Upper lobe of left lung (tissue), 6 donors: ENCODE measurements around the gene LPGAT1. TPM values are rescaled to one million over a fixed set of nuclear protein-coding genes. Genes with fewer than 3 reads are reported as not detected.

Experiments
- ATAC-seq, 2 donors: fragments of 200-7000 bp; cut with Tn5 transposase; one replicate each; pipeline ENCODE4 v1.9.1; 2022; ENCODE audit warnings: mild to moderate bottlenecking in 2 of 2, moderate library complexity in 2 of 2; ENCODE audit not compliant: low FRiP score in 2 of 2
- DNase-seq, 2 donors: peaks; one replicate each; pipeline ENCODE4 v3.0.0-alpha.2; 2019 to 2020
- H3K27ac ChIP-seq, 4 donors: fragments of 200-600 bp; sonication (generic); one replicate each; pipeline ENCODE4 v1.5.1; 2016 to 2019
- H3K27me3 ChIP-seq, 4 donors: fragments of 200-600 bp; sonication (generic); one replicate each; pipeline ENCODE4 v1.5.1; 2017 to 2019
- H3K36me3 ChIP-seq, 4 donors: fragments of 200-600 bp; sonication (generic); one replicate each; pipeline ENCODE4 v1.5.1; 2016 to 2019
- H3K4me1 ChIP-seq, 4 donors: fragments of 200-600 bp; sonication (generic); one replicate each; pipeline ENCODE4 v1.5.1; 2018 to 2019
- H3K4me3 ChIP-seq, 4 donors: fragments of 200-600 bp; sonication (generic); one replicate each; pipeline ENCODE4 v1.5.1; 2017 to 2019; ENCODE audit warnings: mild to moderate bottlenecking in 2 of 4, moderate library complexity in 1 of 4
- H3K9me3 ChIP-seq, 4 donors: fragments of 200-600 bp; sonication (generic); one replicate each; pipeline ENCODE4 v1.5.1; 2018 to 2019
- EP300 ChIP-seq, 4 donors: sonication (generic); formaldehyde crosslinking; IDR thresholded peaks; one replicate each; pipeline ENCODE4 v1.5.1; 2017; ENCODE audit warnings: antibody characterized with exemption in 4 of 4, control low read depth in 2 of 4
- POLR2A ChIP-seq, 4 donors: fragments of 450-650 bp; IDR thresholded peaks; one replicate each; pipeline ENCODE4 v1.5.1; 2016 to 2017; ENCODE audit warnings: antibody characterized with exemption in 4 of 4, mild to moderate bottlenecking in 2 of 4
- POLR2AphosphoS5 ChIP-seq, 2 donors: sonication (generic); formaldehyde crosslinking; IDR thresholded peaks; one replicate each; pipeline ENCODE4 v1.5.1; 2017; ENCODE audit warnings: antibody characterized with exemption in 2 of 2
- WGBS, 2 donors: methylation state at CpG; one replicate each; pipeline ENCODE4 v1.1.5; 2017 to 2018; 5-methylcytosine and 5-hydroxymethylcytosine counted together
- total RNA-seq, 6 donors: library from RNA; depleted of rRNA in 4 of 6; stranded (reverse); fragments of >200 nt in 4 of 6; gene quantifications; one replicate each; pipeline versions ENCODE4 v1.1.0 to v1.2.1, GENCODE V29; 2016 to 2021
- TF ChIP-seq, protein P1 (sequence below), 6 experiments: fragments of 450-650 bp in 4 of 6; fragments of 200-600 bp in 2 of 6; sonication (generic) in 2 of 6; IDR thresholded peaks; one replicate each; pipeline ENCODE4 v1.5.1; 2016 to 2019; ENCODE audit warnings: antibody characterized with exemption in 6 of 6
- donor health status: DM: no; HTN: no; CAD: no; lungs with moderate emphysema.
- donor health status: DM: no; HTN: yes; CAD: no; lungs with severe emphysema.

The LPGAT1 gene
- total RNA-seq, 6 donors from 2014 or later: 21.0 to 47.8 (median 33.1) TPM

DNA sequence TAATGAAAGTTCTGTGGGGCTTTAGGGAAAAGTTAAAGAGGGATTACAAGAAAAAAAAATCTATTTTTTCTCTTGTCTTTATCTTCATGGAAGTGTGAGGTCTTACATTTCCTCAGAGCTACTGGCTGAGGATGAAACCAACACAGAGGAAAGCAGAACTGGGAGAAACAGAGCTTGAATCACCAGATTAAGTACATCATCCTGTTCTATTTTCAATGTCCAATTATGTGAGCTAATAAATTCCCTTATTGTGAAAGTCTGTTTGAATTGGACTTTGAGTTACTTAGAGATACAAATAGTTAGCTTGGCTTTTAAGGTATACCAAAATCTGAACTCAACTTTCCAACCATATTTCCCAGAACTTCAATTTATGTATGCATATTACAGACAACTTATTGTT is 69.2 kb downstream of the LPGAT1 start:
- H3K27me3 ChIP-seq: no peaks in the 10 kb centered on the region
- TF ChIP-seq, protein P1, sequence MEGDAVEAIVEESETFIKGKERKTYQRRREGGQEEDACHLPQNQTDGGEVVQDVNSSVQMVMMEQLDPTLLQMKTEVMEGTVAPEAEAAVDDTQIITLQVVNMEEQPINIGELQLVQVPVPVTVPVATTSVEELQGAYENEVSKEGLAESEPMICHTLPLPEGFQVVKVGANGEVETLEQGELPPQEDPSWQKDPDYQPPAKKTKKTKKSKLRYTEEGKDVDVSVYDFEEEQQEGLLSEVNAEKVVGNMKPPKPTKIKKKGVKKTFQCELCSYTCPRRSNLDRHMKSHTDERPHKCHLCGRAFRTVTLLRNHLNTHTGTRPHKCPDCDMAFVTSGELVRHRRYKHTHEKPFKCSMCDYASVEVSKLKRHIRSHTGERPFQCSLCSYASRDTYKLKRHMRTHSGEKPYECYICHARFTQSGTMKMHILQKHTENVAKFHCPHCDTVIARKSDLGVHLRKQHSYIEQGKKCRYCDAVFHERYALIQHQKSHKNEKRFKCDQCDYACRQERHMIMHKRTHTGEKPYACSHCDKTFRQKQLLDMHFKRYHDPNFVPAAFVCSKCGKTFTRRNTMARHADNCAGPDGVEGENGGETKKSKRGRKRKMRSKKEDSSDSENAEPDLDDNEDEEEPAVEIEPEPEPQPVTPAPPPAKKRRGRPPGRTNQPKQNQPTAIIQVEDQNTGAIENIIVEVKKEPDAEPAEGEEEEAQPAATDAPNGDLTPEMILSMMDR (IDR thresholded peaks at IDR 0.05): no peak
- no peak for TF ChIP-seq POLR2AphosphoS5 (IDR thresholded peaks at IDR 0.05)
- no peak for TF ChIP-seq EP300 (IDR thresholded peaks at IDR 0.05)
- no peak for TF ChIP-seq POLR2A (IDR thresholded peaks at IDR 0.05)
- H3K4me3 ChIP-seq: no peak overlapping the region
- DNase-seq (no peak), ATAC-seq (no peak)
- no peaks in the 10 kb centered on the region for H3K4me1 ChIP-seq
- peaks cover 0 to 4% (median 0%) of the 10 kb centered on the region in 4 donors for H3K9me3 ChIP-seq
- no peak overlapping the region for H3K27ac ChIP-seq
- H3K36me3 ChIP-seq: peaks cover 0 to 10% (median 0%) of the 10 kb centered on the region in 4 donors

DNA sequence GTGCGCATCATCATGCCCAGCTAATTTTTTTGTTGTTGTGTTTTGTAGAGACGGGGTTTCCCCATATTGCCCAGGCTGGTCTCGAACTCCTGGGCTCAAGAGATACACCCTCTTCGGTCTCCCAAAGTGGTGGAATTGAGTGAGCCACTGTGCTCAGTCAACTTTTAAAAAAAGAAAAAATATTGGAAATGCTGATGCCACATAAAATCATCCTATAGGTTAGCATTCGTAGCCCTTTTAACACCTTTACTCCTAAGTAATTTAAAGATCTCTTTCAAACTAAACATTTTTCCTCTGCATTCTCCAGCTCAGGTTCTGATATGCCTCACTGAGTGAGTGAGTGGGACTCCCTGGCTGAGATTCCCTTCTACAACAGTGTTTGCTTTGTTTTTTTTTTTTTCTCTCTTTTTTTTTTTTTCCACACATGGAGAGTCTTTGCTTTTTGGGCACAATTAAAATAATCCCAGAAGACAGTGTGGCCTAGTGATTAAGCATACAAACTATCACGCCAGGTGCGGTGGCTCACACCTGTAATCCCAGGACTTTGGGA is 74.0 kb downstream of the LPGAT1 start:
- no peak overlapping the region for H3K27ac ChIP-seq
- 92 to 97% methylated on average over 7 of the region's 7 CpGs for WGBS, 2 donors

DNA sequence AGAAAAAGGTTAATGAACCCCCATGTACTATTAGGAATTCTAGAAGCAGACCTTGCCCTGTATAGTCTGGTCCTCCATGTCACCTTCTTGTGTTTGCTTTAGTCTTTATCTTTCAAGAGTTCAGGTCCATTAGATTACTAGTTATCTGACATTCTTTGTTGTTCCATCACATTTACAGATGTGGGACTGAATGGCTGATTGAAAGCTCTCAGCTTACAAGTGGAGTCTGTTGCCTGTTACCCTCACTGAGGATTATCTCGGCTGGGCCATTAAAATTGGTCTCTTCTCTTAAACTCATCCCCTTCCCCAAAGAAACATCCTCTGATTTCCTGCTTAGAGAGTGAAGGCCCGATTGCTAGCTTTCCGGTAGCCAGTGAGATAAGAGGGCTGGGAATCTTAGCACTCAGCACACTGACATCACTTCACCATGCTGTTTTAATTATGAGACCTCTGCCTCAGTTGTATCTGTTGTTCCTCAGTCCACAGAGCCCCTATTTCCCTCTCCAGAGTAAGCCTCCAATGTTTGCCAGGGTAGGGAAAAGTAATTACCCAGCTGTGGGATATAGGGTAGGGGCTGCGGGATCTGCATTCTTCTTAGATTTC is 76.8 kb downstream of the LPGAT1 start:
- peaks cover under 1 to 25% (median 15%) of the 10 kb centered on the region in 4 donors for H3K36me3 ChIP-seq
- ATAC-seq: no peak
- peaks cover 0 to 4% (median 0%) of the 10 kb centered on the region in 4 donors for H3K9me3 ChIP-seq
- no peak for TF ChIP-seq POLR2A (IDR thresholded peaks at IDR 0.05)
- TF ChIP-seq EP300 (IDR thresholded peaks at IDR 0.05): no peak
- TF ChIP-seq POLR2AphosphoS5 (IDR thresholded peaks at IDR 0.05): no peak
- TF ChIP-seq, protein P1 (IDR thresholded peaks at IDR 0.05): no peak
- no peak overlapping the region for H3K27ac ChIP-seq
- 94 to 98% methylated on average over 4 of the region's 4 CpGs for WGBS, 2 donors
- H3K4me1 ChIP-seq: no peaks in the 10 kb centered on the region
- no peaks in the 10 kb centered on the region for H3K27me3 ChIP-seq
- DNase-seq: no peak
- no peak overlapping the region for H3K4me3 ChIP-seq

More for the DNA sequence above, 74.0 kb downstream of the LPGAT1 start:
- Histone ChIP-seq H3K36me3 (no peaks in the 10 kb centered on the region), H3K9me3 (peaks cover 0 to 4% (median 0%) of the 10 kb centered on the region in 4 donors), H3K4me1 (no peaks in the 10 kb centered on the region), H3K4me3 (no peak overlapping the region), H3K27me3 (no peaks in the 10 kb centered on the region)
- no peak for ATAC-seq
- DNase-seq: no peak
- TF ChIP-seq, protein P1 (IDR thresholded peaks at IDR 0.05): no peak
- no peak for TF ChIP-seq POLR2A (IDR thresholded peaks at IDR 0.05)
- TF ChIP-seq POLR2AphosphoS5 (IDR thresholded peaks at IDR 0.05): no peak
- no peak for TF ChIP-seq EP300 (IDR thresholded peaks at IDR 0.05)

DNA sequence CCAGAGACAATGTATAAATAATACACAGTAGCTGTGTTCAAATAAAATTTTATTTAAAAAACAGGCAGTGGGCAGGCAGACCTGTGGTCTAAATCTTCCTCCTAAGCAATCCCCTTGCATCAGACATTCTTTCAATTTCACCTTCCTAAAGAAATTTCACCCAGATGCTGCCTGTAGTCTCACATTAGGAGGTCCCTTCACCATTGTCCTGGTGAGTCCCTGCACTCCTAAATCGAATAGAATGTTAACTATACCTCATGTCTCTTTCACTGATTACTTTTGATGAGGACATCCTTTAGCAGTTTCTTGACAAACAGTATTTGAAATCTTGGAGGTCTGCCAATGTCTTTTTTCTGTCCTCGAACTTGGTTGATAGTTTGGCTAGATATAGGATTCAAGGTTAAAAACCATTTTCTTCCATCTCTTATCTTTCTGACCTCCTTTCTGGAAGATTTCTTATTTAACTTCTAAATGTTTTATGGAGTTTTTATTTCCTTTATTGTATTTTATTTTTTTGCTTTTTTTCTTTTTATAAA is 77.5 kb downstream of the LPGAT1 start:
- Histone ChIP-seq H3K4me1 (no peaks in the 10 kb centered on the region), H3K36me3 (peaks cover 5 to 32% (median 21%) of the 10 kb centered on the region in 4 donors), H3K27ac (no peak overlapping the region), H3K27me3 (no peaks in the 10 kb centered on the region), H3K9me3 (peaks cover 0 to 2% (median 0%) of the 10 kb centered on the region in 4 donors), H3K4me3 (no peak overlapping the region)
- no peak for ATAC-seq
- 31 to 36% methylated on average over 2 of the region's 2 CpGs for WGBS, 2 donors
- no peak for DNase-seq
- TF ChIP-seq EP300 (IDR thresholded peaks at IDR 0.05) (no peak), POLR2A (IDR thresholded peaks at IDR 0.05) (no peak), POLR2AphosphoS5 (IDR thresholded peaks at IDR 0.05) (no peak)
- TF ChIP-seq, protein P1 (IDR thresholded peaks at IDR 0.05): no peak
